WTC11 (cell line): Measurements from ENCODE around the gene STEAP1B. TPM values are rescaled to one million over a fixed set of nuclear protein-coding genes. Genes with fewer than 3 reads are reported as not detected.

Experiments
- ATAC-seq: fragments of 200-7000 bp; cut with Tn5 transposase; 2 replicates; pipeline ENCODE4 v1.10.0; 2021; ENCODE audit warnings: mild to moderate bottlenecking, moderate library complexity
- CTCF ChIA-PET: fragments of 300-600 bp; sonication (Branson Sonifier 250); formaldehyde crosslinking; loops from one replicate; lab custom pipeline; 2021; ENCODE audit warnings: antibody characterized with exemption; lab: Charles Lee
- POLR2A ChIA-PET: fragments of 350-600 bp; sonication (Branson Sonifier 250); formaldehyde crosslinking; loops from one replicate; lab custom pipeline; 2021; ENCODE audit warnings: antibody characterized with exemption; lab: Charles Lee
- DNase-seq: peaks from one replicate; pipeline ENCODE4 v3.0.0; 2021; ENCODE audit warnings: low spot score
- H3K27ac Mint-ChIP-seq: 2 replicates; pipeline ENCODE4 v1.8.0; 2021; ENCODE audit warnings: mixed read lengths
- H3K27me3 Mint-ChIP-seq: 2 replicates; pipeline ENCODE4 v1.8.0; 2021; ENCODE audit warnings: low read depth, mild to moderate bottlenecking, moderate library complexity, mixed read lengths
- H3K36me3 Mint-ChIP-seq: 2 replicates; pipeline ENCODE4 v1.8.0; 2021; ENCODE audit warnings: mixed read lengths
- H3K4me1 Mint-ChIP-seq: 2 replicates; pipeline ENCODE4 v1.8.0; 2022; ENCODE audit warnings: mixed read lengths
- H3K4me3 Mint-ChIP-seq: 2 replicates; pipeline ENCODE4 v1.8.0; 2021; ENCODE audit warnings: mild to moderate bottlenecking, moderate library complexity, mixed read lengths
- H3K9me3 Mint-ChIP-seq: 2 replicates; pipeline ENCODE4 v1.8.0; 2021; ENCODE audit warnings: mixed read lengths
- GABPB1 ChIP-seq: sonication (generic); formaldehyde crosslinking; IDR thresholded peaks from 2 replicates; pipeline ENCODE4 v1.8.1; 2023; ENCODE audit warnings: mild to moderate bottlenecking, missing genetic modification reagents
- MYBL2 ChIP-seq: sonication (generic); formaldehyde crosslinking; IDR thresholded peaks from 2 replicates; pipeline ENCODE4 v1.8.1; 2023; ENCODE audit warnings: mild to moderate bottlenecking, moderate library complexity, missing genetic modification reagents
- NFATC4 ChIP-seq: fragments of 250-450 bp; sonication (Bioruptor Pico); IDR thresholded peaks from 2 replicates; pipeline ENCODE4 v1.9.0; 2021; ENCODE audit warnings: mild to moderate bottlenecking
- NR1H2 ChIP-seq: sonication (generic); formaldehyde crosslinking; IDR thresholded peaks from 2 replicates; pipeline ENCODE4 v1.9.0; 2021; ENCODE audit warnings: mild to moderate bottlenecking, moderate library complexity, missing genetic modification reagents
- RELA ChIP-seq: sonication (generic); formaldehyde crosslinking; IDR thresholded peaks from 2 replicates; pipeline ENCODE4 v1.8.1; 2022; ENCODE audit warnings: missing genetic modification reagents, mild to moderate bottlenecking, borderline replicate concordance
- SMAD3 ChIP-seq: sonication (generic); formaldehyde crosslinking; IDR thresholded peaks from 2 replicates; pipeline ENCODE4 v1.8.0; 2022; ENCODE audit warnings: missing genetic modification reagents, mild to moderate bottlenecking, borderline replicate concordance
- SOX15 ChIP-seq: fragments of 250-450 bp; sonication (Bioruptor Pico); IDR thresholded peaks from 2 replicates; pipeline ENCODE4 v1.9.0; 2021; ENCODE audit warnings: mild to moderate bottlenecking
- TCF7 ChIP-seq: sonication (generic); formaldehyde crosslinking; IDR thresholded peaks from 2 replicates; pipeline ENCODE4 v1.8.0; 2022; ENCODE audit warnings: mild to moderate bottlenecking, low read depth, missing genetic modification reagents, moderate library complexity
- TEAD4 ChIP-seq: sonication (generic); formaldehyde crosslinking; IDR thresholded peaks from 2 replicates; pipeline ENCODE4 v1.8.0; 2022; ENCODE audit warnings: mild to moderate bottlenecking, missing genetic modification reagents
- TP53 ChIP-seq: sonication (generic); formaldehyde crosslinking; IDR thresholded peaks from 2 replicates; pipeline ENCODE4 v1.8.1; 2023; ENCODE audit warnings: mild to moderate bottlenecking, missing genetic modification reagents
- ZNF138 ChIP-seq: sonication (generic); formaldehyde crosslinking; conservative IDR thresholded peaks from 2 replicates; pipeline ENCODE4 v1.8.1; 2022; ENCODE audit warnings: mild to moderate bottlenecking, moderate library complexity, missing genetic modification reagents
- ZNF263 ChIP-seq: sonication (generic); formaldehyde crosslinking; IDR thresholded peaks from 2 replicates; pipeline ENCODE4 v1.8.1; 2022; ENCODE audit warnings: low read depth, mild to moderate bottlenecking, moderate library complexity, missing genetic modification reagents
- ZNF671 ChIP-seq: fragments of 250-450 bp; sonication (Bioruptor Pico); IDR thresholded peaks from 2 replicates; pipeline ENCODE4 v1.8.0; 2021; ENCODE audit warnings: mild to moderate bottlenecking
- total RNA-seq: library from RNA; stranded (reverse); gene quantifications from 3 replicates; pipeline ENCODE4 v1.2.3, GENCODE V29; 2021
- TF ChIP-seq, protein P1 (sequence below): fragments of 250-450 bp; sonication (Bioruptor Pico); IDR thresholded peaks from 2 replicates; pipeline ENCODE4 v1.9.0; 2021; ENCODE audit warnings: mild to moderate bottlenecking
- TF ChIP-seq, protein P2 (sequence below): sonication (generic); formaldehyde crosslinking; IDR thresholded peaks from 2 replicates; pipeline ENCODE4 v1.8.0; 2023; ENCODE audit warnings: mild to moderate bottlenecking, missing genetic modification reagents
- TF ChIP-seq, protein P3 (sequence below): sonication (generic); formaldehyde crosslinking; IDR thresholded peaks from 2 replicates; pipeline ENCODE4 v1.8.1; 2022; ENCODE audit warnings: low read depth, missing genetic modification reagents, borderline replicate concordance
- TF ChIP-seq, protein P4 (sequence below): sonication (generic); formaldehyde crosslinking; IDR thresholded peaks from 2 replicates; pipeline ENCODE4 v1.8.0; 2022; ENCODE audit warnings: missing genetic modification reagents
- TF ChIP-seq, protein P5 (sequence below): sonication (generic); formaldehyde crosslinking; IDR thresholded peaks from 2 replicates; pipeline ENCODE4 v1.8.1; 2023; ENCODE audit warnings: mild to moderate bottlenecking, missing genetic modification reagents
- TF ChIP-seq, protein P6 (sequence below): fragments of 200-600 bp; IDR thresholded peaks from 2 replicates; pipeline ENCODE4 v1.8.0; 2022; ENCODE audit warnings: antibody characterized with exemption

The STEAP1B gene
- total RNA-seq, 1 experiment from 2014 or later, result 5.5 TPM

DNA sequence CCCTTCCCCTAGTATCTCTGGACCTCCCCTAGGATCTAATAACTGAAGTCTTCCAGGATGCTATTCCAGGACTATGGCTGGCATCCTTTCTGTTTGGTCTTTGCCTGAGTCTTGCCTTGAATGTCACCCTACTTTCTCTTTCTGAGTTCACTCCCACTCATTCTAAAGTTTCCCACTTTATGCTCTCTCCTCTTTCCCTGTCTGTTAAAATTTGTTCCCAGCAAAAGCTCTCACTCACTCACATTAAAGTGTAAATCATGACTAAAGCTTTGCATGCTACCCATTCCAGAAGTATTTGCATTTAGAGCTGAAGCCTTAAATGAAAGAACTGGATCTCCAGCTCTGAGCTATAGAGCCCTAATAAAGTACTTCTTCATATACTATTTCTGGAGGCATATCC lies 100.9 kb downstream of the STEAP1B start (continued):
- TF ChIP-seq, protein P1, sequence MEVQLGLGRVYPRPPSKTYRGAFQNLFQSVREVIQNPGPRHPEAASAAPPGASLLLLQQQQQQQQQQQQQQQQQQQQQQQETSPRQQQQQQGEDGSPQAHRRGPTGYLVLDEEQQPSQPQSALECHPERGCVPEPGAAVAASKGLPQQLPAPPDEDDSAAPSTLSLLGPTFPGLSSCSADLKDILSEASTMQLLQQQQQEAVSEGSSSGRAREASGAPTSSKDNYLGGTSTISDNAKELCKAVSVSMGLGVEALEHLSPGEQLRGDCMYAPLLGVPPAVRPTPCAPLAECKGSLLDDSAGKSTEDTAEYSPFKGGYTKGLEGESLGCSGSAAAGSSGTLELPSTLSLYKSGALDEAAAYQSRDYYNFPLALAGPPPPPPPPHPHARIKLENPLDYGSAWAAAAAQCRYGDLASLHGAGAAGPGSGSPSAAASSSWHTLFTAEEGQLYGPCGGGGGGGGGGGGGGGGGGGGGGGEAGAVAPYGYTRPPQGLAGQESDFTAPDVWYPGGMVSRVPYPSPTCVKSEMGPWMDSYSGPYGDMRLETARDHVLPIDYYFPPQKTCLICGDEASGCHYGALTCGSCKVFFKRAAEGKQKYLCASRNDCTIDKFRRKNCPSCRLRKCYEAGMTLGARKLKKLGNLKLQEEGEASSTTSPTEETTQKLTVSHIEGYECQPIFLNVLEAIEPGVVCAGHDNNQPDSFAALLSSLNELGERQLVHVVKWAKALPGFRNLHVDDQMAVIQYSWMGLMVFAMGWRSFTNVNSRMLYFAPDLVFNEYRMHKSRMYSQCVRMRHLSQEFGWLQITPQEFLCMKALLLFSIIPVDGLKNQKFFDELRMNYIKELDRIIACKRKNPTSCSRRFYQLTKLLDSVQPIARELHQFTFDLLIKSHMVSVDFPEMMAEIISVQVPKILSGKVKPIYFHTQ (CRISPR knock-in tag), result no peak
- TF ChIP-seq, protein P2, sequence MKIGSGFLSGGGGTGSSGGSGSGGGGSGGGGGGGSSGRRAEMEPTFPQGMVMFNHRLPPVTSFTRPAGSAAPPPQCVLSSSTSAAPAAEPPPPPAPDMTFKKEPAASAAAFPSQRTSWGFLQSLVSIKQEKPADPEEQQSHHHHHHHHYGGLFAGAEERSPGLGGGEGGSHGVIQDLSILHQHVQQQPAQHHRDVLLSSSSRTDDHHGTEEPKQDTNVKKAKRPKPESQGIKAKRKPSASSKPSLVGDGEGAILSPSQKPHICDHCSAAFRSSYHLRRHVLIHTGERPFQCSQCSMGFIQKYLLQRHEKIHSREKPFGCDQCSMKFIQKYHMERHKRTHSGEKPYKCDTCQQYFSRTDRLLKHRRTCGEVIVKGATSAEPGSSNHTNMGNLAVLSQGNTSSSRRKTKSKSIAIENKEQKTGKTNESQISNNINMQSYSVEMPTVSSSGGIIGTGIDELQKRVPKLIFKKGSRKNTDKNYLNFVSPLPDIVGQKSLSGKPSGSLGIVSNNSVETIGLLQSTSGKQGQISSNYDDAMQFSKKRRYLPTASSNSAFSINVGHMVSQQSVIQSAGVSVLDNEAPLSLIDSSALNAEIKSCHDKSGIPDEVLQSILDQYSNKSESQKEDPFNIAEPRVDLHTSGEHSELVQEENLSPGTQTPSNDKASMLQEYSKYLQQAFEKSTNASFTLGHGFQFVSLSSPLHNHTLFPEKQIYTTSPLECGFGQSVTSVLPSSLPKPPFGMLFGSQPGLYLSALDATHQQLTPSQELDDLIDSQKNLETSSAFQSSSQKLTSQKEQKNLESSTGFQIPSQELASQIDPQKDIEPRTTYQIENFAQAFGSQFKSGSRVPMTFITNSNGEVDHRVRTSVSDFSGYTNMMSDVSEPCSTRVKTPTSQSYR (CRISPR knock-in tag), result no peak
- TF ChIP-seq RELA (CRISPR knock-in tag), result no peak
- no peak for TF ChIP-seq NR1H2 (CRISPR knock-in tag)
- no peak for TF ChIP-seq TCF7 (CRISPR knock-in tag)

DNA sequence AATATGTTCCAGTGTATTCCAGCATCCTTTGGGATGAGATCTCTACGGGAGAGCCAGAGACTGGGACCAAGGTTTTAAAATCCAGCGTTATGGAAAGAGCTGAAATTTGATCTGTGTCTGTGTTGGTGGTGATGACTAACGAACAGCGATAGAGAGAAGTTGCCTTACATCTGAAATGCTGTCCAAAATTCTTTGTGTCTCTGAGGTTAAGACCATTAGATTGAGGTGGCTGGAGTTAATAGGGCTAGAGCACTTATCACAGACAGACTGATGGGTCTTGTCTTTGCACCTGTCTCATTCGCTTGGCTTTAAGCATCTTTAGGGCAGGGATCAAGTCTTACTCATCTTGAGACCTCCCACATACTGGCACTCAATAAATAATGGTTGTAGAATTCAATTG lies 102.0 kb downstream of the STEAP1B start:
- no peaks in the 10 kb centered on the region for H3K9me3 Mint-ChIP-seq
- ATAC-seq, result no peak
- no peak overlapping the region for H3K27ac Mint-ChIP-seq
- peaks cover 17% of the 10 kb centered on the region for H3K4me1 Mint-ChIP-seq
- no peak for DNase-seq
- TF ChIP-seq ZNF138 (CRISPR knock-in tag) (no peak), SOX15 (no peak), TEAD4 (CRISPR knock-in tag) (no peak), TCF7 (CRISPR knock-in tag) (no peak), TP53 (no peak), SMAD3 (no peak), ZNF671 (CRISPR knock-in tag) (no peak), NFATC4 (CRISPR knock-in tag) (no peak), GABPB1 (no peak), MYBL2 (CRISPR knock-in tag) (no peak), ZNF263 (CRISPR knock-in tag) (no peak)
- TF ChIP-seq, protein P3, sequence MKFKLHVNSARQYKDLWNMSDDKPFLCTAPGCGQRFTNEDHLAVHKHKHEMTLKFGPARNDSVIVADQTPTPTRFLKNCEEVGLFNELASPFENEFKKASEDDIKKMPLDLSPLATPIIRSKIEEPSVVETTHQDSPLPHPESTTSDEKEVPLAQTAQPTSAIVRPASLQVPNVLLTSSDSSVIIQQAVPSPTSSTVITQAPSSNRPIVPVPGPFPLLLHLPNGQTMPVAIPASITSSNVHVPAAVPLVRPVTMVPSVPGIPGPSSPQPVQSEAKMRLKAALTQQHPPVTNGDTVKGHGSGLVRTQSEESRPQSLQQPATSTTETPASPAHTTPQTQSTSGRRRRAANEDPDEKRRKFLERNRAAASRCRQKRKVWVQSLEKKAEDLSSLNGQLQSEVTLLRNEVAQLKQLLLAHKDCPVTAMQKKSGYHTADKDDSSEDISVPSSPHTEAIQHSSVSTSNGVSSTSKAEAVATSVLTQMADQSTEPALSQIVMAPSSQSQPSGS (CRISPR knock-in tag), result no peak
- TF ChIP-seq, protein P4, sequence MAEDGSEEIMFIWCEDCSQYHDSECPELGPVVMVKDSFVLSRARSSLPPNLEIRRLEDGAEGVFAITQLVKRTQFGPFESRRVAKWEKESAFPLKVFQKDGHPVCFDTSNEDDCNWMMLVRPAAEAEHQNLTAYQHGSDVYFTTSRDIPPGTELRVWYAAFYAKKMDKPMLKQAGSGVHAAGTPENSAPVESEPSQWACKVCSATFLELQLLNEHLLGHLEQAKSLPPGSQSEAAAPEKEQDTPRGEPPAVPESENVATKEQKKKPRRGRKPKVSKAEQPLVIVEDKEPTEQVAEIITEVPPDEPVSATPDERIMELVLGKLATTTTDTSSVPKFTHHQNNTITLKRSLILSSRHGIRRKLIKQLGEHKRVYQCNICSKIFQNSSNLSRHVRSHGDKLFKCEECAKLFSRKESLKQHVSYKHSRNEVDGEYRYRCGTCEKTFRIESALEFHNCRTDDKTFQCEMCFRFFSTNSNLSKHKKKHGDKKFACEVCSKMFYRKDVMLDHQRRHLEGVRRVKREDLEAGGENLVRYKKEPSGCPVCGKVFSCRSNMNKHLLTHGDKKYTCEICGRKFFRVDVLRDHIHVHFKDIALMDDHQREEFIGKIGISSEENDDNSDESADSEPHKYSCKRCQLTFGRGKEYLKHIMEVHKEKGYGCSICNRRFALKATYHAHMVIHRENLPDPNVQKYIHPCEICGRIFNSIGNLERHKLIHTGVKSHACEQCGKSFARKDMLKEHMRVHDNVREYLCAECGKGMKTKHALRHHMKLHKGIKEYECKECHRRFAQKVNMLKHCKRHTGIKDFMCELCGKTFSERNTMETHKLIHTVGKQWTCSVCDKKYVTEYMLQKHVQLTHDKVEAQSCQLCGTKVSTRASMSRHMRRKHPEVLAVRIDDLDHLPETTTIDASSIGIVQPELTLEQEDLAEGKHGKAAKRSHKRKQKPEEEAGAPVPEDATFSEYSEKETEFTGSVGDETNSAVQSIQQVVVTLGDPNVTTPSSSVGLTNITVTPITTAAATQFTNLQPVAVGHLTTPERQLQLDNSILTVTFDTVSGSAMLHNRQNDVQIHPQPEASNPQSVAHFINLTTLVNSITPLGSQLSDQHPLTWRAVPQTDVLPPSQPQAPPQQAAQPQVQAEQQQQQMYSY (CRISPR knock-in tag), result no peak
- TF ChIP-seq, protein P5, sequence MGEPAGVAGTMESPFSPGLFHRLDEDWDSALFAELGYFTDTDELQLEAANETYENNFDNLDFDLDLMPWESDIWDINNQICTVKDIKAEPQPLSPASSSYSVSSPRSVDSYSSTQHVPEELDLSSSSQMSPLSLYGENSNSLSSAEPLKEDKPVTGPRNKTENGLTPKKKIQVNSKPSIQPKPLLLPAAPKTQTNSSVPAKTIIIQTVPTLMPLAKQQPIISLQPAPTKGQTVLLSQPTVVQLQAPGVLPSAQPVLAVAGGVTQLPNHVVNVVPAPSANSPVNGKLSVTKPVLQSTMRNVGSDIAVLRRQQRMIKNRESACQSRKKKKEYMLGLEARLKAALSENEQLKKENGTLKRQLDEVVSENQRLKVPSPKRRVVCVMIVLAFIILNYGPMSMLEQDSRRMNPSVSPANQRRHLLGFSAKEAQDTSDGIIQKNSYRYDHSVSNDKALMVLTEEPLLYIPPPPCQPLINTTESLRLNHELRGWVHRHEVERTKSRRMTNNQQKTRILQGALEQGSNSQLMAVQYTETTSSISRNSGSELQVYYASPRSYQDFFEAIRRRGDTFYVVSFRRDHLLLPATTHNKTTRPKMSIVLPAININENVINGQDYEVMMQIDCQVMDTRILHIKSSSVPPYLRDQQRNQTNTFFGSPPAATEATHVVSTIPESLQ, result no peak
- TF ChIP-seq, protein P6, sequence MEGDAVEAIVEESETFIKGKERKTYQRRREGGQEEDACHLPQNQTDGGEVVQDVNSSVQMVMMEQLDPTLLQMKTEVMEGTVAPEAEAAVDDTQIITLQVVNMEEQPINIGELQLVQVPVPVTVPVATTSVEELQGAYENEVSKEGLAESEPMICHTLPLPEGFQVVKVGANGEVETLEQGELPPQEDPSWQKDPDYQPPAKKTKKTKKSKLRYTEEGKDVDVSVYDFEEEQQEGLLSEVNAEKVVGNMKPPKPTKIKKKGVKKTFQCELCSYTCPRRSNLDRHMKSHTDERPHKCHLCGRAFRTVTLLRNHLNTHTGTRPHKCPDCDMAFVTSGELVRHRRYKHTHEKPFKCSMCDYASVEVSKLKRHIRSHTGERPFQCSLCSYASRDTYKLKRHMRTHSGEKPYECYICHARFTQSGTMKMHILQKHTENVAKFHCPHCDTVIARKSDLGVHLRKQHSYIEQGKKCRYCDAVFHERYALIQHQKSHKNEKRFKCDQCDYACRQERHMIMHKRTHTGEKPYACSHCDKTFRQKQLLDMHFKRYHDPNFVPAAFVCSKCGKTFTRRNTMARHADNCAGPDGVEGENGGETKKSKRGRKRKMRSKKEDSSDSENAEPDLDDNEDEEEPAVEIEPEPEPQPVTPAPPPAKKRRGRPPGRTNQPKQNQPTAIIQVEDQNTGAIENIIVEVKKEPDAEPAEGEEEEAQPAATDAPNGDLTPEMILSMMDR, result no peak
- TF ChIP-seq, protein P2 (CRISPR knock-in tag), result no peak
- no peaks in the 10 kb centered on the region for H3K36me3 Mint-ChIP-seq
- no peak overlapping the region for H3K4me3 Mint-ChIP-seq
- no peaks in the 10 kb centered on the region for H3K27me3 Mint-ChIP-seq
- POLR2A ChIA-PET, result no interaction called here
- CTCF ChIA-PET, result no interaction called here
